ENCODE results near the gene HIGD1C. TPM values are rescaled to one million over a fixed set of nuclear protein-coding genes. Genes with fewer than 3 reads are reported as not detected.
"Not testable (repeated sequence)": the region's sequence is repeated elsewhere in the genome, so short reads cannot be mapped to it uniquely, and the experiment has no call there.

The HIGD1C gene
- total and polyA plus RNA-seq, 5 donors from 2014 or later = not detected

DNA sequence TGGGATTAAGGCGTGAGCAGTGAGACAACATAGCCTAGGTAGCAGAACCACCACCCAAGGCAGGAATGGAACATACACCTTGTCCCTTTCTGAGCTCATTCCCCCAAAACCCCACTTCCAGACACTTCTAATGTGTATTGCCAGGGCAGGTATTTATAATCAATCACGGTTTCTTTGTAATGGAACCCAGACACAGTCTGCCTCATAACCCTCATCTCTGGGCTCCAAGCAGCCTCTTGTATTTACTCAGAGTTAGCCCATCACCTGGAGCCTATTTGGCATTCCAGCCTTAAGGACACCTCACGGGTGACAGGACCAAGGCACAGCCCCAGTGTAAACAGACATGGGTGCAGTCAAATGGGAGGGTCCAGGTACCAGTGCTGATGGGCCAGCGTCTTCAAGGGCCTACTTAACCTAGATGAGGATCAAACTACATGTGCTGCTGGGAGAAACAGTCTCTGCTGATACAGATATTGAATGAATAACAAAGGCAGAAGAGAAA is 2.5 kb upstream of the HIGD1C start:
- DNase-seq (no peak), ATAC-seq (ENCODE audit: low read depth in 2 of 2) (no peak)
- Mint-ChIP-seq H3K4me3 (no peak overlapping the region), H3K9me3 (peaks cover 0 to 1% (median 0%) of the 10 kb centered on the region in 7 donors), H3K36me3 (peaks cover 6% of the 10 kb centered on the region), H3K4me1 (peaks cover 0 to 4% (median 0%) of the 10 kb centered on the region in 4 donors), H3K27ac (no peak overlapping the region), H3K27me3 (no peaks in the 10 kb centered on the region)
- no peaks in the 10 kb centered on the region for H3K9me3 ChIP-seq (ENCODE audit: control insufficient read depth in 2 of 2, low read length in 2 of 2)
- no peaks in the 10 kb centered on the region for H3K27me3 ChIP-seq (ENCODE audit: control insufficient read depth, insufficient read depth, low read length)
- H3K4me1 ChIP-seq (ENCODE audit: control insufficient read depth, insufficient read depth, low read length, poor library complexity, severe bottlenecking) = no peaks in the 10 kb centered on the region
- H3K36me3 ChIP-seq (ENCODE audit: control insufficient read depth, insufficient read depth, low read length) = no peaks in the 10 kb centered on the region
- H3K27ac ChIP-seq (ENCODE audit: insufficient read depth, low read length, poor library complexity, severe bottlenecking) = no peak overlapping the region
- H3K4me3 ChIP-seq (ENCODE audit: low read depth, low read length) = no peak overlapping the region

- Histone ChIP-seq H3K36me3 (ENCODE audit: control insufficient read depth, insufficient read depth, low read length) (no peaks in the 10 kb centered on the region), H3K27me3 (ENCODE audit: control insufficient read depth, insufficient read depth, low read length) (no peaks in the 10 kb centered on the region), H3K27ac (ENCODE audit: insufficient read depth, low read length, poor library complexity, severe bottlenecking) (no peak overlapping the region), H3K4me3 (ENCODE audit: low read depth, low read length) (no peak overlapping the region), H3K4me1 (ENCODE audit: control insufficient read depth, insufficient read depth, low read length, poor library complexity, severe bottlenecking) (no peaks in the 10 kb centered on the region), H3K9me3 (ENCODE audit: control insufficient read depth in 2 of 2, low read length in 2 of 2) (no peaks in the 10 kb centered on the region)
- H3K27me3 Mint-ChIP-seq = no peaks in the 10 kb centered on the region
- peaks cover 6% of the 10 kb centered on the region for H3K36me3 Mint-ChIP-seq
- H3K27ac Mint-ChIP-seq = no peak overlapping the region
- no peak for DNase-seq
- H3K9me3 Mint-ChIP-seq = peaks cover 0 to 1% (median 0%) of the 10 kb centered on the region in 7 donors
- H3K4me1 Mint-ChIP-seq = peaks cover 0 to 4% (median 0%) of the 10 kb centered on the region in 4 donors
- H3K4me3 Mint-ChIP-seq = no peak overlapping the region
- ATAC-seq (ENCODE audit: low read depth in 2 of 2) = no peak
These were observed 1.2 kb upstream of the HIGD1C start for GRCh38 chr12:50951112-50951511.

GRCh38 chr12:50953047-50953446 is 703 bp downstream of the HIGD1C start:
- Histone ChIP-seq H3K27ac (ENCODE audit: insufficient read depth, low read length, poor library complexity, severe bottlenecking) (no peak overlapping the region), H3K4me3 (ENCODE audit: low read depth, low read length) (no peak overlapping the region), H3K9me3 (ENCODE audit: control insufficient read depth in 2 of 2, low read length in 2 of 2) (no peaks in the 10 kb centered on the region), H3K36me3 (ENCODE audit: control insufficient read depth, insufficient read depth, low read length) (no peaks in the 10 kb centered on the region), H3K27me3 (ENCODE audit: control insufficient read depth, insufficient read depth, low read length) (no peaks in the 10 kb centered on the region), H3K4me1 (ENCODE audit: control insufficient read depth, insufficient read depth, low read length, poor library complexity, severe bottlenecking) (no peaks in the 10 kb centered on the region)
- H3K4me1 Mint-ChIP-seq = no peaks in the 10 kb centered on the region
- H3K9me3 Mint-ChIP-seq = no peaks in the 10 kb centered on the region
- H3K4me3 Mint-ChIP-seq = no peak overlapping the region
- no peak for DNase-seq
- H3K27ac Mint-ChIP-seq = no peak overlapping the region
- no peaks in the 10 kb centered on the region for H3K27me3 Mint-ChIP-seq
- ATAC-seq (ENCODE audit: low read depth in 2 of 2) = no peak
- H3K36me3 Mint-ChIP-seq = peaks cover 6% of the 10 kb centered on the region

DNA sequence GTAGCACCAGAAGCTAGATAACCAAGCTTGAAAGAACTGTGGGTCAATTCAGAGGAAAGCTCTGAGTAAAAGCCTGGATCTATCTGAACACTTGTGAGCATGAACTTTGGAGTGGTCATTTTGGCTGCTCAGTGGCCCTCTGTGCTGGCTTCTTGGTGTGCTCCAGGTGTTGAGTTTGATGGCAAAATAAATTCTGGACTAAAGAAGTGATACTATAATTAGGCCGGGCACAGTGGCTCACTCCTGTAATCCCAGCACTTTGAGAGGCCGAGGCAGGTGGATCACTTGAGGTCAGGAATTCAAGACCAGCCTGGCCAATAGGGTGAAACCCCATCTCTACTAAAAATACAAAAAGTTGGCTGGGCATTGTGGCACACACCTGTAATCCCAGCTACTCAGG is 2.4 kb downstream of the HIGD1C start:
- not testable (repeated sequence) for H3K36me3 Mint-ChIP-seq; H3K4me1 ChIP-seq (ENCODE audit: control insufficient read depth, insufficient read depth, low read length, poor library complexity, severe bottlenecking); H3K9me3 ChIP-seq (ENCODE audit: control insufficient read depth in 2 of 2, low read length in 2 of 2); H3K4me1 Mint-ChIP-seq; H3K36me3 ChIP-seq (ENCODE audit: control insufficient read depth, insufficient read depth, low read length); H3K27ac ChIP-seq (ENCODE audit: insufficient read depth, low read length, poor library complexity, severe bottlenecking); H3K4me3 ChIP-seq (ENCODE audit: low read depth, low read length); H3K9me3 Mint-ChIP-seq; ATAC-seq (ENCODE audit: low read depth in 2 of 2); H3K4me3 Mint-ChIP-seq; H3K27me3 Mint-ChIP-seq; DNase-seq; H3K27me3 ChIP-seq (ENCODE audit: control insufficient read depth, insufficient read depth, low read length); H3K27ac Mint-ChIP-seq

DNA sequence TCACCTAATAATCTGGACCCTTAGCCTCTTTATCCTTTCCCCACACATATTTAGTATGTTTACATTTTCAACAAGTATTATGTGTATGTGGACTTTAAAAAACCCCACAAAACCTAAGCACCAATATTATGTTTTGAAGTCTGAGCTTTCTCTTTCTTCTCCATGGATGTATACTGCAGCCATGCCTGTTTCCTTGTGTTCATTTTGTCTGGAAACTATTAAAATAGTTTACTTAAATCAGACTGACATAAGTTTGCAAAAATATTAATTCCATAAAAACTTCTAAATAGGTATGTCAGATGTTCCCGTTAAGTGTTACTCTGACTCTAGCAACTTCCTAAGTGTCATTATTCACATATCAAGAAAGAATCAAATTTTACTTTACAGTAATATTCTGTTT is 2.9 kb downstream of the HIGD1C start:
- Histone ChIP-seq H3K4me1 (ENCODE audit: control insufficient read depth, insufficient read depth, low read length, poor library complexity, severe bottlenecking) (peaks cover 3% of the 10 kb centered on the region), H3K27ac (ENCODE audit: insufficient read depth, low read length, poor library complexity, severe bottlenecking) (no peak overlapping the region), H3K36me3 (ENCODE audit: control insufficient read depth, insufficient read depth, low read length) (no peaks in the 10 kb centered on the region), H3K4me3 (ENCODE audit: low read depth, low read length) (no peak overlapping the region), H3K9me3 (ENCODE audit: control insufficient read depth in 2 of 2, low read length in 2 of 2) (no peaks in the 10 kb centered on the region), H3K27me3 (ENCODE audit: control insufficient read depth, insufficient read depth, low read length) (no peaks in the 10 kb centered on the region)
- Mint-ChIP-seq H3K4me3 (no peak overlapping the region), H3K9me3 (no peaks in the 10 kb centered on the region), H3K27ac (no peak overlapping the region), H3K4me1 (peaks cover 5 to 7% (median 5%) of the 10 kb centered on the region in 4 donors), H3K36me3 (peaks cover 6% of the 10 kb centered on the region), H3K27me3 (no peaks in the 10 kb centered on the region)
- ATAC-seq (ENCODE audit: low read depth in 2 of 2) (no peak), DNase-seq (no peak)

DNA sequence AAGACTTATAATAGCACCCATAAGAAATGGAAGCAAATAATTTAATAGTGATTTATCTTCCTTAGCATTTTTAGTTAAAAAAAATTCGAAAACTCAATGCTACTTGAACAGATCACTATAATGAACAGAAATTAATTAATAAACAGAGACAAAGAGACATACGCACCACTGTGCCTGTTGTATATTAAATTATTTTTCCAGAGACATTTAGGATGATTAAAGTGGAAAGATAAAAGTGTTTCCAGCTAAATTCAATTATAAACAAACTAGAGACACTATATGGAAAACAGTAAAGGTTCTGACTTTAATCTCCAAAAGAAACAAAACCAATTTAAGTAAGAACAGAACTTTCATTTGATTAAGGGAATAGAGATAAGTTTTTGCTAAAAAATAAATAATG is 3.4 kb downstream of the HIGD1C start:
- Mint-ChIP-seq H3K36me3 (peaks cover 6% of the 10 kb centered on the region), H3K27me3 (no peaks in the 10 kb centered on the region), H3K4me1 (peaks cover 6 to 11% (median 9%) of the 10 kb centered on the region in 4 donors), H3K27ac (no peak overlapping the region), H3K9me3 (no peaks in the 10 kb centered on the region), H3K4me3 (no peak overlapping the region)
- Histone ChIP-seq H3K4me1 (ENCODE audit: control insufficient read depth, insufficient read depth, low read length, poor library complexity, severe bottlenecking) (peaks cover 4% of the 10 kb centered on the region), H3K36me3 (ENCODE audit: control insufficient read depth, insufficient read depth, low read length) (no peaks in the 10 kb centered on the region), H3K9me3 (ENCODE audit: control insufficient read depth in 2 of 2, low read length in 2 of 2) (no peaks in the 10 kb centered on the region), H3K27ac (ENCODE audit: insufficient read depth, low read length, poor library complexity, severe bottlenecking) (no peak overlapping the region), H3K4me3 (ENCODE audit: low read depth, low read length) (no peak overlapping the region), H3K27me3 (ENCODE audit: control insufficient read depth, insufficient read depth, low read length) (no peaks in the 10 kb centered on the region)
- ATAC-seq (ENCODE audit: low read depth in 2 of 2) (no peak), DNase-seq (no peak)

GRCh38 chr12:50960130-50960529 is 7.8 kb downstream of the HIGD1C start:
- H3K9me3 Mint-ChIP-seq = no peaks in the 10 kb centered on the region
- H3K9me3 ChIP-seq (ENCODE audit: control insufficient read depth in 2 of 2, low read length in 2 of 2) = no peaks in the 10 kb centered on the region
- H3K4me3 Mint-ChIP-seq = peak overlapping the region in 1 of 4 donors; percentile 47
- H3K36me3 Mint-ChIP-seq = peaks cover 5% of the 10 kb centered on the region
- H3K4me1 Mint-ChIP-seq = peaks cover 8 to 15% (median 11%) of the 10 kb centered on the region in 4 donors
- H3K4me3 ChIP-seq (ENCODE audit: low read depth, low read length) = no peak overlapping the region
- ATAC-seq (ENCODE audit: low read depth in 2 of 2) (no peak), DNase-seq (peak in 1 of 3 donors; percentile 54)
- no peaks in the 10 kb centered on the region for H3K36me3 ChIP-seq (ENCODE audit: control insufficient read depth, insufficient read depth, low read length)
- peaks cover 4% of the 10 kb centered on the region for H3K4me1 ChIP-seq (ENCODE audit: control insufficient read depth, insufficient read depth, low read length, poor library complexity, severe bottlenecking)
- H3K27me3 ChIP-seq (ENCODE audit: control insufficient read depth, insufficient read depth, low read length) = no peaks in the 10 kb centered on the region
- no peak overlapping the region for H3K27ac ChIP-seq (ENCODE audit: insufficient read depth, low read length, poor library complexity, severe bottlenecking)
- no peaks in the 10 kb centered on the region for H3K27me3 Mint-ChIP-seq
- H3K27ac Mint-ChIP-seq = peak overlapping the region in 2 of 3 donors; percentile 21 to 76

DNA sequence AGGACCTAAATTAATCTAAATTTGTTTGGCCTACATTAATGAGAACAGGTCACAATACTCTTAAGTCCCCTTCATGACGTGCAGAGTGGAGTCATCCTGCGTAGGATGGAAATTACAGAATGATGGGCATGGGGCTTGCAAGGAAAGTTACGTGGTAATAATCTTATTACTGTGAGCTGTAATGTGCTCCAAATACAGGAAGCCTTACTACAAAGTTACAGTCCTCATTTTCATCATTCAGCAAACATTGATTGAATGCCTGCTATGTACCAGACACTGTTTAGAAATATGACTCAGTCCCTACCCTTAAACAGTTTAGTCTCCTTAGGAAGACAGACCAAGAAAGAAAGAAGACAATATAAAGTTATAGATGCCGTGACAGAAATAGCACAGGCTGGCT is 9.4 kb downstream of the HIGD1C start:
- peaks cover 4% of the 10 kb centered on the region for H3K4me1 ChIP-seq (ENCODE audit: control insufficient read depth, insufficient read depth, low read length, poor library complexity, severe bottlenecking)
- no peak for ATAC-seq (ENCODE audit: low read depth in 2 of 2)
- no peaks in the 10 kb centered on the region for H3K36me3 ChIP-seq (ENCODE audit: control insufficient read depth, insufficient read depth, low read length)
- no peak overlapping the region for H3K4me3 ChIP-seq (ENCODE audit: low read depth, low read length)
- no peak overlapping the region for H3K27ac Mint-ChIP-seq
- H3K27me3 ChIP-seq (ENCODE audit: control insufficient read depth, insufficient read depth, low read length) = no peaks in the 10 kb centered on the region
- DNase-seq = no peak
- no peaks in the 10 kb centered on the region for H3K9me3 Mint-ChIP-seq
- no peak overlapping the region for H3K27ac ChIP-seq (ENCODE audit: insufficient read depth, low read length, poor library complexity, severe bottlenecking)
- H3K36me3 Mint-ChIP-seq = peaks cover 5% of the 10 kb centered on the region
- no peaks in the 10 kb centered on the region for H3K27me3 Mint-ChIP-seq
- H3K4me1 Mint-ChIP-seq = peaks cover 8 to 15% (median 11%) of the 10 kb centered on the region in 4 donors
- H3K9me3 ChIP-seq (ENCODE audit: control insufficient read depth in 2 of 2, low read length in 2 of 2) = no peaks in the 10 kb centered on the region
- H3K4me3 Mint-ChIP-seq = no peak overlapping the region
